NCI-H2227 treated with DMSO at 0.1 percent for 48 hours (cell line): ENCODE measurements around the gene TAS2R46.
"Not testable (repeated sequence)": the region's sequence is repeated elsewhere in the genome, so short reads cannot be mapped to it uniquely, and the experiment has no call there.

Experiments
- DNase-seq: peaks from one replicate; lab custom pipeline; 2025; lab: John Stamatoyannopoulos, UW

Gene TAS2R46, protein sequence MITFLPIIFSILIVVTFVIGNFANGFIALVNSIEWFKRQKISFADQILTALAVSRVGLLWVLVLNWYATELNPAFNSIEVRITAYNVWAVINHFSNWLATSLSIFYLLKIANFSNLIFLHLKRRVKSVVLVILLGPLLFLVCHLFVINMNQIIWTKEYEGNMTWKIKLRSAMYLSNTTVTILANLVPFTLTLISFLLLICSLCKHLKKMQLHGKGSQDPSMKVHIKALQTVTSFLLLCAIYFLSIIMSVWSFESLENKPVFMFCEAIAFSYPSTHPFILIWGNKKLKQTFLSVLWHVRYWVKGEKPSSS

DNA sequence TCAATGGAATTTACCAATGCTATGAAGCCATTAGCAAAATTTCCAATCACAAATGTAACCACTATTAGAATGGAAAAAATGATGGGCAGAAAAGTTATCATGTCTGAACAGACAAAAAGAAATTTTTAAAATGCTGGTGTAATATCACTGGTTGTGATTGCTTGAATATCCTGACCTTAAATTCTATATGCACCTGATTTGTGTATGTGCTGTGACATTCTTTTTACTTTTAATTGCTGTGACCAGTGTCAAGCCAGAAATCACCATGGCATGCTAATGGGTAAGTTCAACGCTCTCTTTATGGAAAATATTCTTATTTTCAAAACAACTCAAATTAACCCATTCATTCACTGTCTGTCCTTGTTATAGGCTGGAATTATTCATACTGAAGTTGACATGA, at the start of gene TAS2R46:
TAS2R46 (minus strand) TSS at position 101 of the 400 bp plus-strand sequence; CDS start at position 101, 0 bp downstream.
- not testable (repeated sequence) for DNase-seq

DNA sequence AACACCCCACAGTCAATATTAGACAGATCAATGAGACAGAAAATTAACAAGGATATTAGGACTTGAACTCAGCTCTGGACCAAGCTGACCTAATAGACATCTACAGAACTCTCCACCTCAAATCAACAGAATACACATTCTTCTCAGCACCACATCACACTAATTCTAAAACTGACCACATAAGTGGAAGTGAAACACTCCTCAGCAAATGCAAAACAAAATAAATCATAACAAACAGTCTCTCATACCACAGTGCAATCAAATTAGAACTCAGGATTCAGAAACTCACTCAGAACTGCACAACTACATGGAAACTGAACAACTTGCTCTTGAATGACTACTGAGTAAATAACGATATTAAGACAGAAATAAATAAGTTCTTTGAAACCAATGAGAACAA, 49.1 kb upstream of the TAS2R46 start:
- DNase-seq, result not testable (repeated sequence)

DNA sequence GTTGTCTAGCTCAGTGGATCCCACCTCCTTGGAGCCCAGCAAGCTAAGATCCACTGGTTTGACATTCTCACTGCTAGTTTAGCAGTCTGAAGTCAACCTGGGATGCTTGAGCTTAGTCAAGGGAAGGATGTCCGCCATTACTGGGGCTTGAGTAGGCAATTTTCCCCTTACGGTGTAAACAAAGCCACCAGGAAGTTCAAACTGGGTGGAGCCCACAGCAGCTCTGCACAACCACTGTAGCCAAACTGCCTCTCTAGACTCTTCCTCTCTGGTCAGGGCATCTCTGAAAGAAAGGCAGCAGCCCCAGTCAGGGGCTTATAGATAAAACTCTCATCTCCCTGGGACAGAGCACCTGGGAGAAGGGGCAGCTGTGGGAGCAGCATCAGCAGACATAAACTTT, 46.8 kb upstream of the TAS2R46 start:
- DNase-seq, result no peak

GRCh38 chr12:11107719-11108118, 45.6 kb upstream of the TAS2R46 start:
- DNase-seq, result no peak

- no peak for DNase-seq
Observed at GRCh38 chr12:11106288-11106687, 44.2 kb upstream of the TAS2R46 start.

DNA sequence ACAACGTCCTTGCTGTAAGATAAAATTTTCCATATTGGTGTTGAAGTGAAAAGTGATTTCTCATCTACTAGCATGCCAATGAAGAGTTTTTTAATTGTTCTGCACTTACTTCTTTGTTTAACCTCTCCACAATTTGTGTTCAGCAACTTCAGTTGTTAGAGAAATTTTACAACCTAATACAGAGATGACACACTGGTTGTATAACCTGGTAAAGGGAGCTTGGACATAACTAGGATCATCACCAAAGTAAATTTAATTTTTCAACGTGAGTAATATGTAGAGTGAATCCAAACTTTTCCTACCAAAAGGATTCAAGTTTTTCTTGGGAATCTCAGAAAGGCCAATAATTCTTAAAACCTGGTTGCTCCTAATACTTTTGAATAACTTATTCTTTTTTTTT, 43.5 kb upstream of the TAS2R46 start:
- no peak for DNase-seq

GRCh38 chr12:11094910-11095309, 32.8 kb upstream of the TAS2R46 start:
- DNase-seq, result not testable (repeated sequence)

- DNase-seq, result no peak
Observed at GRCh38 chr12:11092128-11092527, 30.0 kb upstream of the TAS2R46 start, which contains the start of gene TAS2R43. Gene TAS2R43 (minus strand): TSS chr12:11092313. CDS start chr12:11092229, 84 bp downstream.

GRCh38 chr12:11089246-11089645, 27.2 kb upstream of the TAS2R46 start:
- no peak for DNase-seq

- no peak for DNase-seq
Observed at GRCh38 chr12:11085419-11085818, 23.3 kb upstream of the TAS2R46 start.

DNA sequence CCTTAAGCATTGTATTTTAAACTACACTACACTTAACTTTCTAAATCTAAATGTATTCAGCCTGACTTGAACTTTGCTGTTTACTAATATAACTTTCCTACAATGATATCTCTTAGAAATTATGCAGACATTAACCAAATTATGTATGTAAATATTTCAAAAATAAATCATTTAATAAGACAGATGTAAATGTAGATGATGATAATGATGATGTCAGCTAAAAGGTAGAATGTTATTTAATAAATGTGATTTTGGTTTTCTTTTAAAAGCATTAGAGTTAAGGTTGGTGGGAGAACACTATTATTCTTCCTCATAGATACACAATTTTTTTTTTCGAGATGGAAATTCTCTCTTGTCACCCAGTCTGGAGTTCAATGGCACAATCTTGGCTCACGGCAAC, 19.9 kb upstream of the TAS2R46 start:
- DNase-seq, result no peak

DNA sequence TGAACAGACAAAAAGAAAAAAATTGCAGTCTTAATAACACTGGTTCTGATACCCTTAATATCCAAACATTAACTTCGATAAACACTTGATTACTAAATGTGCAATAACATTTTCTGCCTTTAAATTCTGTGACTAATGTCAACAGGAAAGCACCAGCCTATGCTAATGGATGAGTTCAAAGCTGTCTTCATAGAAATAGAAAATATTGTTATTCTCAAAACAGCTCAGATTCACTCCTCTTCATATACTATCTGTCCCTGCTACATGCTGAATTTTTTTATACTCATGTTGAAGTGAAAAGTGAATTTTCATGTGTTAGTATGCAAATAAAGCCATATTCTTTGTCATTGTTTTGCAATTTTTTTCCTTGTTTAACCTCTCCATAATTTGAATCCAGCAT, 16.2 kb upstream of the TAS2R46 start:
- no peak for DNase-seq

DNA sequence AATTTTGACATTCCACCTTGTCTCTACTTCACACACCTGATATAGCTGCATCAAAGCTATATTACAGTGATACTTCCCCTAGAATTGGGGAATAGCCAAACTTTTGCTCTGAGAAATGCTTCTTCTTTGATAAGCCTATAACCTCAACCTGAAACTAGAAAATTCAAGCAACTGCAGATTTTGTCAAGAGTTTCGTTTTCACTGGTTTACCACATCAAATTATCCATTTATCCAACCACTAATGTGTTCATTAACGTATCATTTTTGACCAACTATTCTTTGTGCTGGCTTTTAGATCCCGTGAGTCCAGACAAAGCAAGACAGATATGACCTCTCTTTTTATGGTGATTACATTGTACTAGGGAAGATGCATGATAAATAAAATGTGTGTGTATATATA, 13.5 kb upstream of the TAS2R46 start:
- DNase-seq, result no peak

DNA sequence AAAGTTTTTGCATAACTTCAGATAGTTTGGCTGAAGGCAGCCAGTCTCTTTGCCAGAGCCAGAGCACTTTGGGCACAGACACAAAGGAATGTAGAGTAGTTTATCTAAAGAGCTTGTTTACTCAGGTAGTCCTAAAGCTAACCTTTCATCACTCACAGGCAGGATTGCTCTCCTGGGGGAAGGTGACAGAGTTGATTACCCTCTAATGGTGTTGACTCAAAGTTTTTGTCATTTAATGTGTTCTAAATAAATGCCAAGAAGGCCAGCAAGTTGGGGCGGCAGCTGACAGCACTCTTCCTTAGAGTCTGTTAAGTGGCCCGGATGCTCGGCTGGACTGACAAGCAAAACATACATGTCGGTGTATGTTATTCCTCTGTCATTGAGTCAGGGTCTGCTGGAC, 9.3 kb upstream of the TAS2R46 start:
- DNase-seq, result no peak

- DNase-seq, result no peak
Observed at GRCh38 chr12:11070999-11071398, 8.9 kb upstream of the TAS2R46 start.

GRCh38 chr12:11069854-11070365, 7.8 kb upstream of the TAS2R46 start:
- no peak for DNase-seq

- no peak for DNase-seq
Observed at GRCh38 chr12:11067514-11067913, 5.4 kb upstream of the TAS2R46 start.

DNA sequence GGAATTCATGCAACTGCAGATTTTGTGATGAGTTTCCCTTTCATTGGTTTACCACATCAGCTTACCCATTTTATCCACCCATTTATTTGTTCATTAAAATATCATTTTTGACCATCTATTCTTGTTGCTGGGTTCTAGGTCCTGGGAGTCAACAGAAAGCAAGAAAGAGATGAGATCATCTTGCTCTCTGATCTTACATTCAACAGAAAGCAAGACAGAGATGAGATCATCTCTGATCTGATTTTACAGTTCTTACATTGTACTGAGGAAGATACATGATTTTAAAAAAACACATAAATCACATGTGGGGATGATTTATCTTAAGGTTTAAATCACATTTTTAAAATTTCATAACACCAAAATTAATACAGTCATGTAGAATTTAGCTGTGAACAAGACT, 2.3 kb downstream of the TAS2R46 start:
- DNase-seq, result no peak

GRCh38 chr12:11059041-11059440, 3.1 kb downstream of the TAS2R46 start:
- no peak for DNase-seq

- DNase-seq, result no peak
Observed at GRCh38 chr12:11055306-11055705, 6.8 kb downstream of the TAS2R46 start.

GRCh38 chr12:11049806-11050531, 12.1 kb downstream of the TAS2R46 start:
- DNase-seq, result not testable (repeated sequence)

GRCh38 chr12:11041366-11041765, 20.7 kb downstream of the TAS2R46 start:
- not testable (repeated sequence) for DNase-seq

- DNase-seq, result no peak
Observed at GRCh38 chr12:11040162-11040561, 21.9 kb downstream of the TAS2R46 start.
